Left ventricle myocardium inferior (tissue), 1 donor: ENCODE measurements around the gene LCN10. TPM values are rescaled to one million over a fixed set of nuclear protein-coding genes. Genes with fewer than 3 reads are reported as not detected.

ENCODE experiments used
- DNase-seq: peaks from one replicate; pipeline ENCODE4 v3.0.0-alpha.2; 2020
- H3K27ac ChIP-seq: fragments of 200-600 bp; replicated peaks from 2 replicates; pipeline ENCODE4 v1.8.0; 2021
- H3K27me3 ChIP-seq: fragments of 200-600 bp; 2 replicates; pipeline ENCODE4 v1.8.0; 2021; ENCODE audit warnings: low read depth
- H3K36me3 ChIP-seq: fragments of 200-600 bp; 2 replicates; pipeline ENCODE4 v1.8.0; 2021
- H3K4me1 ChIP-seq: fragments of 200-600 bp; 2 replicates; pipeline ENCODE4 v1.8.0; 2021
- H3K4me3 ChIP-seq: fragments of 200-600 bp; 2 replicates; pipeline ENCODE4 v1.8.0; 2021; ENCODE audit warnings: mild to moderate bottlenecking, moderate library complexity
- H3K9me3 ChIP-seq: fragments of 200-600 bp; replicated peaks from 2 replicates; pipeline ENCODE4 v1.8.0; 2021
- intact Hi-C: fragments of 100-400 bp; cut with micrococcal nuclease; formaldehyde crosslinking; loops from one replicate; pipeline ENCODE4 v1.11.0; 2022
- total RNA-seq: library from RNA; stranded (reverse); fragmentation: NEBNext Ultra II Directional; extraction: Animal tissue kit (Norgen Biotek cat#: 25700); gene quantifications from one replicate; pipeline ENCODE4 v1.2.1, GENCODE V29; 2021
- TF ChIP-seq, protein P1 (sequence below): fragments of 200-600 bp; IDR thresholded peaks from 2 replicates; pipeline ENCODE4 v1.8.0; 2021; ENCODE audit warnings: antibody characterized with exemption, mild to moderate bottlenecking, borderline replicate concordance
- donor health status: DM: no; HTN: yes; CAD: no; lungs with severe emphysema.

The LCN10 gene
- total RNA-seq, 1 donor from 2014 or later, result 9.6 TPM

DNA sequence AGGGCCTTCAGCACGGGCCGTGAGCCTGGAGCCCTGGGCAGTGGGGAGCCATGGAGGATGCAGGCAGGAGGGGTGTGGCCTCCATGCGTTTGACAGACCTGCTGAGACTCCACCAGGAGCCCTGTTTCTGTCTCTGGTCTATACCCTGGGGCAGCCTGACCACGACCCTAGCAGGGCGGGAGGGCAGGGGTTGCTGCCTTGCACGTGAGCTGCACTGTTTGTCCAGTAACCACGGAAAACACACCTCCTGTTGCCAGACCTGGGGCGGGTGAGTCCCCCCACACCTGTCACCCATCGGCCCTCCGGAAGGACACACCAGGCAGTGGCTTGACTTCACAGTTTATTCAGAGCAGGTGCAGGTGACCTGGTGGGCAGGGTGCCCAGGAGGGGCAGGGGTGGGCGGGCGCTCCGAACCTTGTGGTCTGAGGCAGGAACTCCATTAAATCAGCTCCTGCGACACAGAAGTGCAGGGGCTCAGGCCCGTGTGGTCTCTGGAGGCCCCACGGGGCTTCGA, 11.4 kb upstream of the LCN10 start:
- Histone ChIP-seq H3K4me1 (peaks cover 15% of the 10 kb centered on the region), H3K27ac (no peak overlapping the region), H3K27me3 (no peaks in the 10 kb centered on the region), H3K9me3 (peaks cover 17% of the 10 kb centered on the region), H3K4me3 (no peak overlapping the region), H3K36me3 (no peaks in the 10 kb centered on the region)
- no peak for DNase-seq
- intact Hi-C loops, result no loop called here
- TF ChIP-seq, protein P1, sequence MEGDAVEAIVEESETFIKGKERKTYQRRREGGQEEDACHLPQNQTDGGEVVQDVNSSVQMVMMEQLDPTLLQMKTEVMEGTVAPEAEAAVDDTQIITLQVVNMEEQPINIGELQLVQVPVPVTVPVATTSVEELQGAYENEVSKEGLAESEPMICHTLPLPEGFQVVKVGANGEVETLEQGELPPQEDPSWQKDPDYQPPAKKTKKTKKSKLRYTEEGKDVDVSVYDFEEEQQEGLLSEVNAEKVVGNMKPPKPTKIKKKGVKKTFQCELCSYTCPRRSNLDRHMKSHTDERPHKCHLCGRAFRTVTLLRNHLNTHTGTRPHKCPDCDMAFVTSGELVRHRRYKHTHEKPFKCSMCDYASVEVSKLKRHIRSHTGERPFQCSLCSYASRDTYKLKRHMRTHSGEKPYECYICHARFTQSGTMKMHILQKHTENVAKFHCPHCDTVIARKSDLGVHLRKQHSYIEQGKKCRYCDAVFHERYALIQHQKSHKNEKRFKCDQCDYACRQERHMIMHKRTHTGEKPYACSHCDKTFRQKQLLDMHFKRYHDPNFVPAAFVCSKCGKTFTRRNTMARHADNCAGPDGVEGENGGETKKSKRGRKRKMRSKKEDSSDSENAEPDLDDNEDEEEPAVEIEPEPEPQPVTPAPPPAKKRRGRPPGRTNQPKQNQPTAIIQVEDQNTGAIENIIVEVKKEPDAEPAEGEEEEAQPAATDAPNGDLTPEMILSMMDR, result no peak

DNA sequence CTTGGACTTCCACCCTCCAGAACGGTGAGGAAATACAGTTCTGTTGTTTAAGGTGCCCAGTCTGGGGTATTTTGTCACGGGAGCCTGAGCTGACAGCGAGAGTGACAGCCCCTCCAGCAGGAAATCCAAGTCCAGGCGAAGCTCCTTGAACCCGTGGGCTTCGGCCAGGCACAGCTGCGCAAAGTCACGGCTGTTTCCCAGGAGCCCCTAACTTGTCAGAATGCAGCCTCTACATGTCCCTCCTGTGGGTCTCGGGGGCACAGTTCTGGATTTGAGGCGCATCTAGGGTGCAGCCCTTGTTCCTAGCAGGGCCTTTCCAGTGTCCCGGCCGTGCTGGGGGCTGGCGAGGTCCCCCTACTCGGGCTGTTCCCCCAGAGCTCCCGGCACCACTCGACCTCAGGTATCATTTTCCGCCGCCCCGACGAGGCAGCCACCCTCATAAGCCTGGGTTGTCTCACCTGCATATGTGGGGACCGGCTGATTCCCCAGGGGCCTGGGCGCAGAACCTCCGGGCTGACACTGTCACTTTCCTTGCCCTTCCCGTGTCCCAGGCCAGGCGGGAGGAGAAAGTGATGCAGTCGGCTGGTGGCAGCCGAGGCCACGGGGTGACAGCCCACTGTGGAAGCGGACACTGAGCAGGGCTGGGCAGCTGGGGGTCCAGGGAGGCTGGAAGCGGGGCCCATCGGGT, 10.8 kb upstream of the LCN10 start:
- intact Hi-C loops, result no loop called here
- Histone ChIP-seq H3K9me3 (peaks cover 17% of the 10 kb centered on the region), H3K27ac (no peak overlapping the region), H3K4me3 (no peak overlapping the region), H3K4me1 (peaks cover 21% of the 10 kb centered on the region), H3K36me3 (no peaks in the 10 kb centered on the region), H3K27me3 (no peaks in the 10 kb centered on the region)
- no peak for DNase-seq
- TF ChIP-seq, protein P1, result no peak

DNA sequence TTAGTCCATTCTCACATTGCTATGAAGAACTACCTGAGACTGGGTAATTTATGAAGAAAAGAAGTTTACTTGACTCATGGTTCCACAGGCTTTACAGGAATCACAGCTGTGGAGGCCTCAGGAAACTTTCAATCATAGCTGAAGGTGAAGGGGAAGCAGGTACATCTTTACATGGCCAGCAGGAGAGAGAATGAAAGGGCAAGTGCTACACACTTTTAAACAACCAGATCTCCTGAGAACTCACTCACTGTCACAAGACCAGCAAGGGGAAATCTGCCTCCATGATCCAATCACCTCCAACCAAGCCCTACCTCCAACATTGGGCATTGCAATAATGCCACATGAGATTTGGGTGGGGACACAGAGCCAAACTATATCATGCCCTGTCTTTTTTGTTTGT, 9.1 kb upstream of the LCN10 start:
- Histone ChIP-seq H3K27me3 (no peaks in the 10 kb centered on the region), H3K4me1 (peaks cover 34% of the 10 kb centered on the region), H3K4me3 (no peak overlapping the region), H3K27ac (no peak overlapping the region), H3K36me3 (no peaks in the 10 kb centered on the region), H3K9me3 (peaks cover 17% of the 10 kb centered on the region)
- intact Hi-C loops, result no loop called here
- TF ChIP-seq, protein P1, result no peak
- DNase-seq, result no peak

DNA sequence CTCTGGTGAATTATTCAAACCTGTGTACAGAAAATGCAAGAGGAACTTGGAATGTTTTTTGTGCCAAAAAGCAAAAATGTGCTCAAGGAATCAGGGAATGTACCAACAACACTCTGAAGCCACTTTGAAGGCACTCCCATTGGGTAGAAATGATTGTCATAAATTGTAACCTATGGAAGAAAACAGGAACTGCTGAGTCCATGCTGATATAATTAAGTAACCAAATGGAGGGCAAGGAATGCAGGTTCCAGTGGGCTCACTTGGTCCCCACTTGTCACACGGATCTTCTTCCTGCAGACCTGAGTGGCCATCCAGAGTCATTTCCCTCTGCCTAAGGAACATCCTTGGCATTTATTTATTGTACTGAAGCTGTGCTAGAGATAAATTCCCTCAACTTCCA, 8.5 kb upstream of the LCN10 start:
- intact Hi-C loops, result no loop called here
- Histone ChIP-seq H3K36me3 (no peaks in the 10 kb centered on the region), H3K9me3 (peaks cover 14% of the 10 kb centered on the region), H3K27ac (no peak overlapping the region), H3K4me3 (no peak overlapping the region), H3K27me3 (no peaks in the 10 kb centered on the region), H3K4me1 (peaks cover 39% of the 10 kb centered on the region)
- TF ChIP-seq, protein P1, result no peak
- DNase-seq, result no peak

DNA sequence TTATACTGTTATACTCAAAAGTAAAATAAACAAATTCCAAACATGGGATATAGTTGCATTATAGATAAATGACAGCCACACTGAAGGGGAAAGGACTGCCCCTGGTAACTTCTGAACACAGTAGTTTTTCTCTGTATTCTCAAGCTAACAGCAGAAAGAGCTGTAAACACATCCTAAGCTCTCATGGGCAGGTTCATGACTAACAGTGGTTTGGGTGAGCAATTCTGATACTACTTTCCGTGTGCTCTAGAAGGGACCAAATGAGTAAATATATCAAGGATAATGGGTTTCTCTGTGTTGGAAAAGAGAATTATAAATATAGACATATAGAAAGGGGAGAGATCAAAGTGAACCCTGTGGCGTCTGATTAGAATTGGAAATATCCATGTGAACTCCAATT, 7.8 kb upstream of the LCN10 start:
- Histone ChIP-seq H3K27me3 (no peaks in the 10 kb centered on the region), H3K4me3 (no peak overlapping the region), H3K9me3 (peaks cover 13% of the 10 kb centered on the region), H3K36me3 (no peaks in the 10 kb centered on the region), H3K27ac (peak overlapping the region; percentile 90), H3K4me1 (peaks cover 39% of the 10 kb centered on the region)
- TF ChIP-seq, protein P1, result no peak
- intact Hi-C loops, result no loop called here
- no peak for DNase-seq
